Endodermal cell (in vitro differentiated cells): ENCODE measurements around the gene ZNF107. TPM values are rescaled to one million over a fixed set of nuclear protein-coding genes. Genes with fewer than 3 reads are reported as not detected.
"Not testable (repeated sequence)": the region's sequence is repeated elsewhere in the genome, so short reads cannot be mapped to it uniquely, and the experiment has no call there.

ENCODE experiments used
- DNase-seq: peaks from one replicate; pipeline ENCODE4 v3.0.0-alpha.2; 2017
- H3K27ac ChIP-seq: 2 replicates; pipeline ENCODE4 v1.5.1; 2013; ENCODE audit warnings: mild to moderate bottlenecking, low read depth, low read length, moderate library complexity
- H3K27me3 ChIP-seq: 2 replicates; pipeline ENCODE4 v1.6.1; 2013; ENCODE audit warnings: mild to moderate bottlenecking, low read length, moderate library complexity; ENCODE audit not compliant: insufficient read depth, control insufficient read depth, poor library complexity, severe bottlenecking
- H3K36me3 ChIP-seq: 2 replicates; pipeline ENCODE4 v1.7.0; 2013; ENCODE audit warnings: mild to moderate bottlenecking, low read length, moderate library complexity; ENCODE audit not compliant: control insufficient read depth, insufficient read depth
- H3K4me1 ChIP-seq: one replicate; pipeline ENCODE4 v1.7.0; 2013; ENCODE audit warnings: low read length; ENCODE audit not compliant: control insufficient read depth, insufficient read depth
- H3K4me3 ChIP-seq: 2 replicates; pipeline ENCODE4 v1.5.1; 2013; ENCODE audit warnings: mild to moderate bottlenecking, low read length, moderate library complexity
- H3K9ac ChIP-seq: 2 replicates; pipeline ENCODE4 v1.6.1; 2013; ENCODE audit warnings: mild to moderate bottlenecking, low read length, moderate library complexity; ENCODE audit not compliant: poor library complexity, severe bottlenecking; ENCODE audit errors: extremely low read depth
- H3K9me3 ChIP-seq: 2 replicates; pipeline ENCODE4 v1.6.1; 2013; ENCODE audit warnings: mild to moderate bottlenecking, low read length, moderate library complexity; ENCODE audit not compliant: control insufficient read depth
- H3K27ac Mint-ChIP-seq: 2 replicates; pipeline ENCODE4 v1.8.0; 2020; ENCODE audit warnings: mixed read lengths
- H3K27me3 Mint-ChIP-seq: 2 replicates; pipeline ENCODE4 v1.8.0; 2021; ENCODE audit warnings: mild to moderate bottlenecking, mixed read lengths; ENCODE audit not compliant: insufficient read depth
- H3K36me3 Mint-ChIP-seq: 2 replicates; pipeline ENCODE4 v1.8.0; 2020; ENCODE audit warnings: low read depth, mixed read lengths
- H3K4me1 Mint-ChIP-seq: 2 replicates; pipeline ENCODE4 v1.8.0; 2020; ENCODE audit warnings: mixed read lengths
- H3K4me3 Mint-ChIP-seq: 2 replicates; pipeline ENCODE4 v1.8.0; 2020; ENCODE audit warnings: mild to moderate bottlenecking, moderate library complexity, mixed read lengths
- H3K9me3 Mint-ChIP-seq: 2 replicates; pipeline ENCODE4 v1.8.0; 2020; ENCODE audit warnings: mild to moderate bottlenecking, mixed read lengths
- CTCF ChIP-seq: fragments of 200-600 bp; sonication (generic); conservative IDR thresholded peaks from 2 replicates; pipeline ENCODE4 v1.5.0; 2021; ENCODE audit warnings: antibody characterized with exemption, mild to moderate bottlenecking
- WGBS, 2 experiments: methylation state at CpG; one replicate each; pipeline versions ENCODE4 v1.1.5 to v1.1.7; 2013; ENCODE audit warnings: missing lambda C conversion rate in 2 of 2, mixed read lengths in 1 of 2; ENCODE audit not compliant: insufficient coverage in 1 of 2, insufficient read length in 1 of 2; 5-methylcytosine and 5-hydroxymethylcytosine counted together
- total RNA-seq, 2 donors: library from RNA; stranded (reverse); fragmentation: NEBNext Ultra II Directional in 1 of 2; extraction: Animal tissue kit (Norgen Biotek cat#: 25700) in 1 of 2; gene quantifications; 2 replicates in 1 of 2; 3 replicates in 1 of 2; pipeline ENCODE4 v1.2.1, GENCODE V29; 2021

ZNF107 gene
- total RNA-seq, 2 donors from 2014 or later, result 16.9 to 17.9 TPM

- no peaks in the 10 kb centered on the region for H3K4me1 Mint-ChIP-seq
- H3K27me3 ChIP-seq, result no peaks in the 10 kb centered on the region
- no peak overlapping the region for H3K27ac ChIP-seq
- WGBS, 2 experiments, result 91 to 100% methylated on average over 1 of the region's 1 CpG
- H3K9me3 Mint-ChIP-seq, result no peaks in the 10 kb centered on the region
- no peak for DNase-seq
- H3K27ac Mint-ChIP-seq, result no peak overlapping the region
- no peak overlapping the region for H3K9ac ChIP-seq
- no peak overlapping the region for H3K4me3 Mint-ChIP-seq
- H3K4me1 ChIP-seq, result no peaks in the 10 kb centered on the region
- TF ChIP-seq CTCF, result no peak
- no peaks in the 10 kb centered on the region for H3K27me3 Mint-ChIP-seq
- peaks cover 76% of the 10 kb centered on the region for H3K36me3 ChIP-seq
- no peak overlapping the region for H3K4me3 ChIP-seq
- peaks cover 17% of the 10 kb centered on the region for H3K36me3 Mint-ChIP-seq
- peaks cover 6% of the 10 kb centered on the region for H3K9me3 ChIP-seq
Observed at GRCh38 chr7:64687249-64687648, 21.3 kb downstream of the ZNF107 start.

- 94 to 100% methylated on average over 2 of the region's 2 CpGs for WGBS, 2 experiments
- Histone ChIP-seq H3K27ac (no peak overlapping the region), H3K4me1 (no peaks in the 10 kb centered on the region), H3K36me3 (peaks cover 68% of the 10 kb centered on the region), H3K9me3 (peaks cover 8% of the 10 kb centered on the region), H3K9ac (no peak overlapping the region), H3K4me3 (no peak overlapping the region), H3K27me3 (no peaks in the 10 kb centered on the region)
- Mint-ChIP-seq H3K27ac (no peak overlapping the region), H3K27me3 (no peaks in the 10 kb centered on the region), H3K9me3 (peaks cover 2% of the 10 kb centered on the region), H3K4me1 (no peaks in the 10 kb centered on the region), H3K36me3 (peaks cover 24% of the 10 kb centered on the region), H3K4me3 (no peak overlapping the region)
- no peak for TF ChIP-seq CTCF
- no peak for DNase-seq
Observed at GRCh38 chr7:64688988-64689387, 23.1 kb downstream of the ZNF107 start.

GRCh38 chr7:64691831-64692230, 25.9 kb downstream of the ZNF107 start:
- TF ChIP-seq CTCF, result no peak
- H3K4me1 Mint-ChIP-seq, result no peaks in the 10 kb centered on the region

GRCh38 chr7:64697863-64698262, 31.9 kb downstream of the ZNF107 start:
- not testable (repeated sequence) for H3K27ac ChIP-seq, H3K4me1 Mint-ChIP-seq, H3K4me3 ChIP-seq, H3K27me3 ChIP-seq, H3K27me3 Mint-ChIP-seq, DNase-seq, H3K4me3 Mint-ChIP-seq, H3K4me1 ChIP-seq, H3K27ac Mint-ChIP-seq, H3K9ac ChIP-seq
- Histone ChIP-seq H3K36me3 (peaks cover 52% of the 10 kb centered on the region), H3K9me3 (peaks cover 58% of the 10 kb centered on the region)
- Mint-ChIP-seq H3K36me3 (peaks cover 57% of the 10 kb centered on the region), H3K9me3 (peaks cover 52% of the 10 kb centered on the region)
- 94 to 98% methylated on average over 7 to 11 of the region's 12 CpGs for WGBS, 2 experiments

More at GRCh38 chr7:64691831-64692230, 25.9 kb downstream of the ZNF107 start:
- H3K9me3 ChIP-seq, result peaks cover 23% of the 10 kb centered on the region
- no peak overlapping the region for H3K4me3 ChIP-seq
- H3K27me3 ChIP-seq, result no peaks in the 10 kb centered on the region
- no peaks in the 10 kb centered on the region for H3K27me3 Mint-ChIP-seq
- H3K36me3 ChIP-seq, result peaks cover 62% of the 10 kb centered on the region
- H3K9me3 Mint-ChIP-seq, result peaks cover 15% of the 10 kb centered on the region
- H3K9ac ChIP-seq, result no peak overlapping the region
- H3K27ac Mint-ChIP-seq, result no peak overlapping the region
- no peak for DNase-seq
- H3K27ac ChIP-seq, result no peak overlapping the region
- no peak overlapping the region for H3K4me3 Mint-ChIP-seq
- H3K36me3 Mint-ChIP-seq, result peaks cover 47% of the 10 kb centered on the region
- no peaks in the 10 kb centered on the region for H3K4me1 ChIP-seq
